Activated T-cell treated with anti-CD3 and anti-CD28 coated beads, Interleukin-2, amount 50 U/mL, for 72 hours (primary cell): ENCODE data around the gene ZBTB7C. TPM values are rescaled to one million over a fixed set of nuclear protein-coding genes. Genes with fewer than 3 reads are reported as not detected.
"Not testable (repeated sequence)": the region's sequence is repeated elsewhere in the genome, so short reads cannot be mapped to it uniquely, and the experiment has no call there.

Experiments
- ATAC-seq, 2 donors: fragments of 150-1000 bp; cut with Tn5 transposase; replicated peaks in 1 of 2; 2 replicates each; pipeline ENCODE4 v1.10.0; 2021; ENCODE audit warnings: moderate library complexity in 2 of 2, mild to moderate bottlenecking in 1 of 2
- DNase-seq, 2 donors: peaks; one replicate each; pipeline ENCODE4 v3.0.0; 2021 to 2022; ENCODE audit warnings: mixed read lengths in 1 of 2
- H3K27ac Mint-ChIP-seq: one replicate; pipeline ENCODE4 v1.8.0; 2022; ENCODE audit warnings: mild to moderate bottlenecking, moderate library complexity, mixed read lengths
- H3K27me3 Mint-ChIP-seq: one replicate; pipeline ENCODE4 v1.8.0; 2022; ENCODE audit warnings: low read depth, mixed read lengths
- H3K36me3 Mint-ChIP-seq, 2 donors: one replicate each; pipeline ENCODE4 v1.8.0; 2022; ENCODE audit warnings: mixed read lengths in 2 of 2, mild to moderate bottlenecking in 1 of 2; ENCODE audit not compliant: insufficient read depth in 2 of 2
- H3K4me1 Mint-ChIP-seq: one replicate; pipeline ENCODE4 v1.8.0; 2022; ENCODE audit warnings: low read depth, mixed read lengths
- H3K4me3 Mint-ChIP-seq, 2 donors: one replicate each; pipeline ENCODE4 v1.8.0; 2022; ENCODE audit warnings: mild to moderate bottlenecking in 2 of 2, mixed read lengths in 2 of 2, moderate library complexity in 2 of 2
- H3K9me3 Mint-ChIP-seq, 2 donors: one replicate each; pipeline ENCODE4 v1.8.0; 2022; ENCODE audit warnings: mixed read lengths in 2 of 2
- total RNA-seq, 2 donors: library from RNA; stranded (reverse); gene quantifications; one replicate each; pipeline ENCODE4 v1.2.3, GENCODE V29; 2022

The ZBTB7C gene
- total RNA-seq, 2 donors from 2014 or later = 0.05 TPM; not detected in 1

GRCh38 chr18:48436907-48437306 lies 27.7 kb upstream of the ZBTB7C start:
- H3K27ac Mint-ChIP-seq = no peak overlapping the region
- DNase-seq (no peak), ATAC-seq (no peak)
- no peaks in the 10 kb centered on the region for H3K36me3 Mint-ChIP-seq
- no peaks in the 10 kb centered on the region for H3K9me3 Mint-ChIP-seq
- no peak overlapping the region for H3K4me3 Mint-ChIP-seq
- H3K4me1 Mint-ChIP-seq = no peaks in the 10 kb centered on the region
- H3K27me3 Mint-ChIP-seq = peaks cover 57% of the 10 kb centered on the region

GRCh38 chr18:48434382-48434781 lies 25.2 kb upstream of the ZBTB7C start:
- H3K36me3 Mint-ChIP-seq, ATAC-seq, DNase-seq, H3K4me1 Mint-ChIP-seq, H3K4me3 Mint-ChIP-seq, H3K27ac Mint-ChIP-seq, H3K9me3 Mint-ChIP-seq: not testable (repeated sequence)
- H3K27me3 Mint-ChIP-seq = peaks cover 51% of the 10 kb centered on the region

- H3K4me3 Mint-ChIP-seq = no peak overlapping the region
- ATAC-seq (no peak), DNase-seq (no peak)
- no peaks in the 10 kb centered on the region for H3K4me1 Mint-ChIP-seq
- H3K27me3 Mint-ChIP-seq = peaks cover 44% of the 10 kb centered on the region
- H3K9me3 Mint-ChIP-seq = no peaks in the 10 kb centered on the region
- no peak overlapping the region for H3K27ac Mint-ChIP-seq
- H3K36me3 Mint-ChIP-seq = no peaks in the 10 kb centered on the region
These were observed 24.4 kb upstream of the ZBTB7C start for GRCh38 chr18:48433541-48433940.

GRCh38 chr18:48430150-48430549 lies 21.0 kb upstream of the ZBTB7C start:
- no peaks in the 10 kb centered on the region for H3K4me1 Mint-ChIP-seq
- DNase-seq (no peak), ATAC-seq (no peak)
- H3K27ac Mint-ChIP-seq = no peak overlapping the region
- H3K36me3 Mint-ChIP-seq = no peaks in the 10 kb centered on the region
- peaks cover 51% of the 10 kb centered on the region for H3K27me3 Mint-ChIP-seq
- H3K4me3 Mint-ChIP-seq = no peak overlapping the region
- H3K9me3 Mint-ChIP-seq = no peaks in the 10 kb centered on the region

GRCh38 chr18:48428475-48429177 lies 19.4 kb upstream of the ZBTB7C start:
- H3K9me3 Mint-ChIP-seq = no peaks in the 10 kb centered on the region
- no peak overlapping the region for H3K27ac Mint-ChIP-seq

GRCh38 chr18:48422947-48423378 lies 13.8 kb upstream of the ZBTB7C start:
- Mint-ChIP-seq H3K27me3 (peaks cover 64% of the 10 kb centered on the region), H3K4me1 (peaks cover 9% of the 10 kb centered on the region), H3K4me3 (no peak overlapping the region), H3K9me3 (no peaks in the 10 kb centered on the region), H3K27ac (no peak overlapping the region), H3K36me3 (no peaks in the 10 kb centered on the region)
- ATAC-seq (no peak), DNase-seq (no peak)

More at GRCh38 chr18:48428475-48429177, 19.4 kb upstream of the ZBTB7C start:
- Mint-ChIP-seq H3K36me3 (no peaks in the 10 kb centered on the region), H3K4me1 (no peaks in the 10 kb centered on the region), H3K4me3 (no peak overlapping the region), H3K27me3 (peaks cover 55% of the 10 kb centered on the region)
- no peak for DNase-seq
- no peak for ATAC-seq

- no peak for ATAC-seq
- Mint-ChIP-seq H3K9me3 (no peaks in the 10 kb centered on the region), H3K27me3 (peaks cover 70% of the 10 kb centered on the region), H3K4me1 (peaks cover 9% of the 10 kb centered on the region), H3K4me3 (no peak overlapping the region), H3K27ac (no peak overlapping the region), H3K36me3 (no peaks in the 10 kb centered on the region)
- DNase-seq = no peak
These were observed 10.3 kb upstream of the ZBTB7C start for GRCh38 chr18:48419277-48420022.

GRCh38 chr18:48418539-48419276 lies 9.5 kb upstream of the ZBTB7C start:
- Mint-ChIP-seq H3K36me3 (no peaks in the 10 kb centered on the region), H3K9me3 (no peaks in the 10 kb centered on the region), H3K4me3 (no peak overlapping the region), H3K4me1 (peaks cover 9% of the 10 kb centered on the region), H3K27me3 (peaks cover 70% of the 10 kb centered on the region), H3K27ac (no peak overlapping the region)
- no peak for ATAC-seq
- DNase-seq = no peak

- H3K9me3 Mint-ChIP-seq = peaks cover 0 to 2% of the 10 kb centered on the region in 2 donors
- DNase-seq (no peak), ATAC-seq (no peak)
- H3K27me3 Mint-ChIP-seq = peaks cover 70% of the 10 kb centered on the region
- no peak overlapping the region for H3K27ac Mint-ChIP-seq
- H3K4me1 Mint-ChIP-seq = peaks cover 3% of the 10 kb centered on the region
- no peak overlapping the region for H3K4me3 Mint-ChIP-seq
- no peaks in the 10 kb centered on the region for H3K36me3 Mint-ChIP-seq
These were observed 8.8 kb upstream of the ZBTB7C start for GRCh38 chr18:48417985-48418384.

- ATAC-seq (no peak), DNase-seq (no peak)
- Mint-ChIP-seq H3K9me3 (peaks cover 0 to 2% of the 10 kb centered on the region in 2 donors), H3K4me3 (no peak overlapping the region), H3K36me3 (no peaks in the 10 kb centered on the region), H3K27me3 (peaks cover 75% of the 10 kb centered on the region), H3K4me1 (peaks cover 1% of the 10 kb centered on the region), H3K27ac (no peak overlapping the region)
These were observed 4.2 kb upstream of the ZBTB7C start for GRCh38 chr18:48413342-48413741.

- Mint-ChIP-seq H3K27ac (no peak overlapping the region), H3K36me3 (no peaks in the 10 kb centered on the region), H3K9me3 (peaks cover 0 to 2% of the 10 kb centered on the region in 2 donors), H3K4me1 (peaks cover 7% of the 10 kb centered on the region), H3K27me3 (peaks cover 78% of the 10 kb centered on the region), H3K4me3 (no peak overlapping the region)
- DNase-seq = peak; percentile 25 to 32
- no peak for ATAC-seq
These were observed 3.3 kb upstream of the ZBTB7C start for GRCh38 chr18:48412339-48412929.

- Mint-ChIP-seq H3K9me3 (peaks cover 0 to 2% of the 10 kb centered on the region in 2 donors), H3K4me1 (peaks cover 7% of the 10 kb centered on the region), H3K36me3 (no peaks in the 10 kb centered on the region), H3K4me3 (peak overlapping the region; percentile 71 to 74), H3K27me3 (peaks cover 76% of the 10 kb centered on the region), H3K27ac (no peak overlapping the region)
- DNase-seq = peak; percentile 86 to 87
- ATAC-seq = peak; percentile 93 to 95
These were observed 1.1 kb upstream of the ZBTB7C start for GRCh38 chr18:48410095-48410920.
